HCT116 (cell line): Measurements from ENCODE around the gene FEV.

ENCODE experiments used
- CEBPB ChIP-seq: IDR thresholded peaks from 2 replicates; pipeline ENCODE4 v1.6.1; 2012; ENCODE audit warnings: low read depth
- EZH2 ChIP-seq: fragments of 200-600 bp; sonication (generic); IDR thresholded peaks from 2 replicates; pipeline ENCODE4 v1.6.1; 2017; ENCODE audit warnings: antibody characterized with exemption, mixed run types
- EZH2phosphoT487 ChIP-seq: fragments of 200-600 bp; IDR thresholded peaks from 2 replicates; pipeline ENCODE4 v1.6.1; 2018; ENCODE audit warnings: antibody characterized with exemption, borderline replicate concordance
- POLR2A ChIP-seq: IDR thresholded peaks from 2 replicates; pipeline ENCODE4 v1.7.0; 2011; ENCODE audit warnings: borderline replicate concordance; ENCODE audit not compliant: insufficient read depth, insufficient read length; ENCODE audit errors: extremely low read depth
- TF ChIP-seq, protein P1 (sequence below), 3 experiments: fragments of 200-600 bp in 1 of 3; sonication (generic) in 1 of 3; IDR thresholded peaks in 2 of 3; conservative IDR thresholded peaks in 1 of 3; 2 replicates each; pipeline ENCODE4 v1.5.1; 2012 to 2017; ENCODE audit warnings: low read depth in 2 of 3, low read length in 2 of 3, antibody characterized with exemption in 1 of 3, borderline replicate concordance in 1 of 3, control low read depth in 1 of 3, mild to moderate bottlenecking in 1 of 3, mixed read lengths in 1 of 3, mixed run types in 1 of 3, moderate library complexity in 1 of 3; ENCODE audit not compliant: insufficient read depth in 1 of 3

DNA sequence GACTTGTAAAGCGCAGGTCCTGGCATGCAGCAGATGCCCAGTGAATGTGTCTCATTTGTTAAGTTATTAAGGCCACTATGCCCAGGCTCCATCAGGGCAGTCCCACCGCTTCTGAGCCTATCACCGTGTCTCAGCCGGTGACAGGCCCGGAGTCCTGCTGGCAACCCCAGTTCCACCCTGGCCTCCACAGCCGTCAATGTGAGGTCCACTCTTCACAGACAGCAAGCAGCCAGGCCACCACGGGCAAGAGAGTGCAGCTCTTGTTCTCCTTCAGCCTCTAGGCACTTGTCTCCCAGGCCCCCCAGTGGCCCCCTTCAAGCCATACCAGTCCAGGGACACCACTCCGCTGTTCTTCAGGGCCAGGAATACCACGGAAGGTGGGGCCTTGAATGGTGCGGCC, 33.7 kb upstream of the FEV start:
- TF ChIP-seq, protein P1, sequence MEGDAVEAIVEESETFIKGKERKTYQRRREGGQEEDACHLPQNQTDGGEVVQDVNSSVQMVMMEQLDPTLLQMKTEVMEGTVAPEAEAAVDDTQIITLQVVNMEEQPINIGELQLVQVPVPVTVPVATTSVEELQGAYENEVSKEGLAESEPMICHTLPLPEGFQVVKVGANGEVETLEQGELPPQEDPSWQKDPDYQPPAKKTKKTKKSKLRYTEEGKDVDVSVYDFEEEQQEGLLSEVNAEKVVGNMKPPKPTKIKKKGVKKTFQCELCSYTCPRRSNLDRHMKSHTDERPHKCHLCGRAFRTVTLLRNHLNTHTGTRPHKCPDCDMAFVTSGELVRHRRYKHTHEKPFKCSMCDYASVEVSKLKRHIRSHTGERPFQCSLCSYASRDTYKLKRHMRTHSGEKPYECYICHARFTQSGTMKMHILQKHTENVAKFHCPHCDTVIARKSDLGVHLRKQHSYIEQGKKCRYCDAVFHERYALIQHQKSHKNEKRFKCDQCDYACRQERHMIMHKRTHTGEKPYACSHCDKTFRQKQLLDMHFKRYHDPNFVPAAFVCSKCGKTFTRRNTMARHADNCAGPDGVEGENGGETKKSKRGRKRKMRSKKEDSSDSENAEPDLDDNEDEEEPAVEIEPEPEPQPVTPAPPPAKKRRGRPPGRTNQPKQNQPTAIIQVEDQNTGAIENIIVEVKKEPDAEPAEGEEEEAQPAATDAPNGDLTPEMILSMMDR (IDR thresholded peaks at IDR 0.05 in 2 of 3, conservative IDR thresholded peaks at IDR 0.05 in 1 of 3; ENCODE audit: borderline replicate concordance in 1 of 3, insufficient read depth in 1 of 3, low read depth in 2 of 3, low read length in 2 of 3) = no peak
- no peak for TF ChIP-seq POLR2A
- TF ChIP-seq EZH2phosphoT487 = no peak
- no peak for TF ChIP-seq EZH2
- TF ChIP-seq CEBPB = no peak
